Measurements from ENCODE around the gene MYT1.

GRCh38 chr20:64168381-64169090 lies 4.3 kb downstream of the MYT1 start:
- TF ChIP-seq CTCF (IDR thresholded peaks at IDR 0.05): no peak
- no peak for TF ChIP-seq POLR2A (IDR thresholded peaks at IDR 0.05)
